HG03432 (cell line): ENCODE data around the gene CLCN1.

Experiments
- ATAC-seq: cut with Tn5 transposase; IDR thresholded peaks from one replicate; pipeline ENCODE4 v1.9.1; 2021; ENCODE audit warnings: mild to moderate bottlenecking, moderate library complexity; ENCODE audit not compliant: unreplicated experiment

CLCN1 gene

DNA sequence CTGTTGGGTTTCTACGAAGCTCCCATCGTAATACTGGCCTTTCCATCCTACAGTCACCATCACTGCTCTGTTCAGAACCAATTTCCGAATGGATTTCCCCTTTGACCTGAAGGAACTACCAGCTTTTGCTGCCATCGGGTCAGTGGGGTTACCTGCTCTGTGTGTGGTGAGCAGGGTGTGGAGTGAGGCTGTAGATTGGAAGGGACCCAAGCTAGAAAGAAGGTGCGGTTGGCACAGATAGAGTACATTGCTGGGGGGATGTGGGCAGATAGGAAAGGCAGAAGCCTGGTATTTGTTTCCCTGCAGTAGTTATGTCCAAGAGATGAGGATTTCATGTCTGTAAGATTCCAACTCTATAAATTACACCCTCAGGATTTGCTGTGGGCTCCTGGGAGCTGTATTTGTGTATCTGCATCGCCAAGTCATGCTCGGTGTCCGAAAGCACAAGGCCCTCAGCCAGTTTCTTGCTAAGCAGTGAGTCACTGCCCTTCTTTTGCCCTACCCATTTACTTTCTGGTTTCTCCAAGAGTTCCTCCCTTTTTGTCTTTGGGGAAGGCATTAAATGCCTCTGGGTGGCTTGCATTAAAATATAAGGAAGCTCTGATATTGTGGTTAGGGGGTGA lies 15.4 kb downstream of the CLCN1 start:
- no peak for ATAC-seq

- ATAC-seq = no peak
These were observed 18.3 kb downstream of the CLCN1 start for GRCh38 chr7:143334244-143334643.

GRCh38 chr7:143337216-143337615 lies 21.3 kb downstream of the CLCN1 start:
- no peak for ATAC-seq

DNA sequence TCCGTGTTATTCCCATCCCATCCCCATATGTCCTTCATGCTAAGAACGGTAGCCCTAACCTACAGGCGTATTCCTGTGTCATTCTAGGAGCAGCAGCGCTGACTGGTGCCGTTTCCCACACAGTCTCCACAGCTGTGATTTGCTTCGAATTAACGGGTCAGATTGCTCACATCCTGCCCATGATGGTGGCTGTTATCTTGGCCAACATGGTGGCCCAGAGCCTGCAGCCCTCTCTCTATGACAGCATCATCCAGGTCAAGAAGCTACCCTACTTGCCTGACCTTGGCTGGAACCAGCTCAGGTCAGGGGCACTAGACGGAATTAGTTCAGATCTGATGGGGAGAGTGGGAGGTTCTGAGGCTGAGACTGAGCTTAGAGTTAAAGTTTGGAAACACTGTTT lies 25.9 kb downstream of the CLCN1 start:
- ATAC-seq = no peak

DNA sequence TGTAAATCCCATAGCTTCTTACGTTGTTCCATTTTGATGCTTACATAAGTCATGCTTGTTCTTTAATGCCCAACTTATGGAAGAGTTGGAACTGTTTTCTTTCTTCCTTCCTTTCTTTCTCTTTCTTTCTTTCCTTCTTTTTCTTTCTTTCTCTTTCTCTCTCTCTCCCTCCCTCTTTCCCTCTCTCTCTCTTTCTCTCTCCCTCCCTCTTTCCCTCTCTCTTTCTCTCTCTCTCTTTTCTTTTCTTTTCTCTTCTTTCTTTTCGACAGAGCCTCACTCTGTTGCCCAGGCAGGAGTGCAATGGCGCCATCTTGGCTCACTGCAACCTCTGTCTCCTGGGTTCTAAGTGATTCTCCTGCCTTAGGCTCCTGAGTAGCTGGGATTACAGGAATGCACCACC lies 27.7 kb downstream of the CLCN1 start:
- ATAC-seq = no peak

- peak; percentile 59 for ATAC-seq
These were observed 29.6 kb downstream of the CLCN1 start for GRCh38 chr7:143345428-143345900.

GRCh38 chr7:143346018-143346417 lies 30.1 kb downstream of the CLCN1 start:
- ATAC-seq = no peak

DNA sequence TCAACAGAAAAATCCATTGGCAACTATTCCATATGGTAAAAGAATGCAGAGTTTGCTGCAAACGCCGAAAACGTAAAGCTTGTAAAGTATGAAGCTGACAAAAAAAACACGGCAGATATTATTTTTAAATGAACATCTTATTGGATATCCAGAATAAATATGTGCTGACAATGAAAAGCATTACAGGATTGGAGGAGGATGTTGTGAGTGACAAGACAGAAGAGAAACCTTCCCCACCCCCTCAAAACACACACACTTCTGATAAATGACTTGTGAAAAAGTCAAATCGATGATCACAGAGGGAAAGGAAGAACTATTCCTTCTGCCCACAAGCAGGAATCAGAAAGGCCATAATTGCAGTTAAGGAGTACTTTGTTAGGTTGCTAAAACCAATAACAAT lies 32.0 kb downstream of the CLCN1 start:
- no peak for ATAC-seq

DNA sequence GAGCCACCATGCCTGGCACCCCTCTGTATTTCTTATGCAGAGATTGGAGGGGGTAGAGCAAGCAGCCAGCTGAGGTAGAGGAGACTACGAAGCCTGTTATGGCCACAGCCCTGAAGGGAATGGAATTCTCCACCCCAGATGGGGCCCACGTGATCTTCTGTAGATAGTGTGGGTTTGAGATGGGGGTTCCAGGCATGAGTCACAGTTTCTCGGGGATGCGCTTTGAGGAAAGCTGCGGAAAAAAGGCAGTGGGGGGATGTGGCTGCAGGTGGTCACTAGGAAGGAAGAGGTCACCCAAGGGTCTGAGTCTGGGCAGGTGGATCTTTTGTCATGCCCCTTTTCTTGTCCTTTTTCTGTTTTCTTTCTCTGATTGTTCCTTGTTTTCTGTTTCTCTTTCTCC lies 35.1 kb downstream of the CLCN1 start:
- ATAC-seq = no peak

GRCh38 chr7:143351574-143351973 lies 35.7 kb downstream of the CLCN1 start:
- ATAC-seq = no peak

- ATAC-seq = no peak
These were observed 36.7 kb downstream of the CLCN1 start for GRCh38 chr7:143352531-143353002.

DNA sequence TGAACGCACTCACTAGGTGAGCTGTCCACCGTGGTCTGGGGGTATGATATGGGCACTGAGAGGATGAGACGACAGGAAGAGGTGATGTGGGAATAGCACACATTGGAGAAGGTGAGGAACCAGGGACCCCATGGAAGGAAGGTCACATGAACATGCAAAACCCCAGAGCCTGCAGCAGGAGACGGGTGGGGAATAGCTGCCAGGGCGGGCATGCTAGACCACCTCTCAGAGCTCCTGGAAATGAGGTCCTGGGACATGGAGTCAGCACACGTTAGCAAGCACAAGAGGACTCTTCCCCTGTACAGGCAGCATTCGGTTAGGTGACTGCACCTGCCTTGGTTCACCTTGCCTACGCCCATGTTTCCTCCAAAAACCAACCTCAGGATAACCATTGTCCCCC lies 38.5 kb downstream of the CLCN1 start:
- no peak for ATAC-seq

GRCh38 chr7:143354965-143355364 lies 39.1 kb downstream of the CLCN1 start:
- ATAC-seq = no peak

GRCh38 chr7:143355450-143356385 lies 39.8 kb downstream of the CLCN1 start:
- ATAC-seq = no peak

DNA sequence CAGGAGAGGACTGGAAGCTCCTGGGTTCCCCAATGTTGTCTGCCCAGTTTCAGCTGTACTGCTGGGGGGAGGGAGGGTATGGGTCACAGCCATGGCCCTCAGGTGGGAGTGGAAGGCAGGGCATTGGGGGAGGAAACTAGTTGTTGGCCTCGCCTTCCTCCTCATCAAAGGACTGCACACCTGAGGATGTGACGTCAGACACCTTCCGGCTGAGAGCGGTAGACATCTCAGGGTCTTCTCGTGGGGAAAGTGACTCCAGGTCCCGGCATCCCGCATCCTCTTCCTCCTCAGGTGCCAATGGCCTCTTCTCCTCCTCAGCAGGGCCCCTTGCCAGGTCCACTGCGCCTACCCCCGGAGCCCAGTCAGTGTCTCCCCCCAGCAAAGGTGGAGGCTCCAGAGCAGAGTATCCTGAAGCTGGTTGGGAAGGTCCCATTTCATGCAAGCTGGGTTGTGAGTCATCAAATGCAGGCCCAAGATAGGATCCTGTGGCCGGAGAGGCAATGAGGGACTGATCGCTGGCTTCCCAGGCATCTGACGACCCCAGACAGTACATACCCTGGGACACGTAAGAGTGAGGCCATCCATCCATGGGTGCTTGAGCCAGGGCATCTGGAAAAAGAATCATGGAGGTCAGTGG lies 40.6 kb downstream of the CLCN1 start:
- no peak for ATAC-seq

- ATAC-seq = no peak
These were observed 42.7 kb downstream of the CLCN1 start for GRCh38 chr7:143358626-143359025.

GRCh38 chr7:143359771-143360353 lies 44.0 kb downstream of the CLCN1 start:
- ATAC-seq = no peak

DNA sequence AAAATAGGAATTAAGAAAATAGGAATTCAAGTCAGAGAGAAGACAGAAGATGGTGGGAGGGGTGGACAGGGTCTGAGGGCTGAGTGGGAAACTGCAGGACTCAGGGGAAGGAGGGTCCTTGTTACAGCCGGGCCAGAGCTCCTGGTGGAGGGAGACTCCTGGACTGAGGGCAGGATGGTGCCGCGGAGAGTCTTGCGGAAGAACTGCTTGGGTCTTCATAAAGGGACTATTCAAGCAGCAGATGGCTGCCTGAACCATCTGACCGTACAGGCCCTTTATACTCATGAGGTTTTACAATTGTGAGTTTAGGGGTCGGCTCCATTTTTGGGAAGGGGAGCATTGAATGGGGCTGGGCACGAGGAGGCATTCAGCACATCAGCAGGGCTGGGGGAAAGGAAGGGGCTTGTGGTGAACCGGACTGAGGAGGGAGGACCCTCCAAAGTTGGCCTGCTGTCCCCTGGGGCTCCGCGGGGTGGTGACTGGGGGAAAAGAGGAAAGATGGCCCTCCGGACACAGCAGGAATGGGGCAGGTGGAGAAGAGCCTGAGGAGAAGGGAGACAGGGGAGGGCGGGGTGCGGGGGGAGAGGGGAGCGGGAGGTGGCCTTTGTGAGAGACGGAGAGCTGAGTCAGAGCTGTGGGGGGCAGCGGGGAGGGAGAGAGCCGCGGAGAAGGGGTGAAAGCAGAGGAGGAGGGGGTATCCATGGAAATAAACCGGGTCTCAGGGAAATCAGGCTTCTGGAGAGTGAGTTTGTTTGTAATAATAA lies 45.1 kb downstream of the CLCN1 start:
- ATAC-seq = no peak

DNA sequence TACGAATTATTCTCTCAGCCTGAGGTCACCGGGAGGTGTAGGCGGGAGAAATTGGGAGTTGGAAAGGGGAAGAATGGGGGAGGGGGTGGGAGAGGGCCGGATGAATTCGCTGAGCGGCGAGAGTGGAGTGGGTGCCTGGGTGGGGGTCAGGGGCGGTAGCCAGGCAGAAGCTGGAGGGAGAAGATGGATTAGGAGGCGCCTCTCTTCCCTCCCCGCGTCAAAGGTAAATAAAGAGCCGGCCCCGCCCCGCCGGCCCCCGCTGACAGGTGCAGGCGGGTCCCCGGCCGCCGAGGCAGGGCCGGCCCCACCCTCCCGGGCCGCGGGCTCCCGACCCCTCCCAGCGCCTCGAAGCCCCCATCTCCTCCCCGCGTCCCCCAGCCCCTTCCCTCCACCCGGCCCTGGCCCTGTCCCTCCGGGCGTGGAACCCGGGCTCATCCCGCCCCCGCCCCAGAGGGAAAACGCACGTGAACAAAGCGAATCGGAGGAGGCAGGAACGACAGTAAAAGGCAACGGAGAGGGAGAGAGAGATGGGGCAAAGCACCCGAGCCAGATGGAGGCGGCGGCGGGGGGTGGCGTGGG lies 45.7 kb downstream of the CLCN1 start:
- ATAC-seq = no peak
